ENCODE results near the gene POLR2H.

POLR2H gene

DNA sequence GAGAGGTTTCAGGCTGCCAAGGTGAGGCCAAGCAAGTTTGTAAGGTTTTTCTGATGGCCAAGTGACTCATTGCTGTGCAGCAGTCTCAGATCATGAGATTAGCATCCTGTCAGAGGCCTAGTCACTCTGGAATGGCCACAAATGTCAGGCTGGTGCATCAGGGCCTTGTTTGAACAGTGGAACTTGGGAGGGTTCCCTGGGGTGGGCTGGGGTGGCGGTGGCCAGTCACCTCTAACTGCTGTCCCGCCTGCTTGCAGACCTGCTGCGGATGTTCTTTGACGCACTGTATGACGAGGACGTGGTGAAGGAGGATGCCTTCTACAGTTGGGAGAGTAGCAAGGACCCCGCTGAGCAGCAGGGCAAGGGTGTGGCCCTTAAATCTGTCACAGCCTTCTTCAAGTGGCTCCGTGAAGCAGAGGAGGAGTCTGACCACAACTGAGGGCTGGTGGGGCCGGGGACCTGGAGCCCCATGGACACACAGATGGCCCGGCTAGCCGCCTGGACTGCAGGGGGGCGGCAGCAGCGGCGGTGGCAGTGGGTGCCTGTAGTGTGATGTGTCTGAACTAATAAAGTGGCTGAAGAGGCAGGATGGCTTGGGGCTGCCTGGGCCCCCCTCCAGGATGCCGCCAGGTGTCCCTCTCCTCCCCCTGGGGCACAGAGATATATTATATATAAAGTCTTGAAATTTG lies 26.9 kb upstream of the POLR2H start:
- no peak for DNase-seq (ENCODE audit: extremely low read depth, low read depth)
- no peak overlapping the region for H3K4me3 ChIP-seq (replicated peaks; ENCODE audit: low read depth, low read length)
- TF ChIP-seq, protein P1, sequence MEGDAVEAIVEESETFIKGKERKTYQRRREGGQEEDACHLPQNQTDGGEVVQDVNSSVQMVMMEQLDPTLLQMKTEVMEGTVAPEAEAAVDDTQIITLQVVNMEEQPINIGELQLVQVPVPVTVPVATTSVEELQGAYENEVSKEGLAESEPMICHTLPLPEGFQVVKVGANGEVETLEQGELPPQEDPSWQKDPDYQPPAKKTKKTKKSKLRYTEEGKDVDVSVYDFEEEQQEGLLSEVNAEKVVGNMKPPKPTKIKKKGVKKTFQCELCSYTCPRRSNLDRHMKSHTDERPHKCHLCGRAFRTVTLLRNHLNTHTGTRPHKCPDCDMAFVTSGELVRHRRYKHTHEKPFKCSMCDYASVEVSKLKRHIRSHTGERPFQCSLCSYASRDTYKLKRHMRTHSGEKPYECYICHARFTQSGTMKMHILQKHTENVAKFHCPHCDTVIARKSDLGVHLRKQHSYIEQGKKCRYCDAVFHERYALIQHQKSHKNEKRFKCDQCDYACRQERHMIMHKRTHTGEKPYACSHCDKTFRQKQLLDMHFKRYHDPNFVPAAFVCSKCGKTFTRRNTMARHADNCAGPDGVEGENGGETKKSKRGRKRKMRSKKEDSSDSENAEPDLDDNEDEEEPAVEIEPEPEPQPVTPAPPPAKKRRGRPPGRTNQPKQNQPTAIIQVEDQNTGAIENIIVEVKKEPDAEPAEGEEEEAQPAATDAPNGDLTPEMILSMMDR (IDR thresholded peaks at IDR 0.05; ENCODE audit: low read depth, low read length, missing control alignments) = no peak

DNA sequence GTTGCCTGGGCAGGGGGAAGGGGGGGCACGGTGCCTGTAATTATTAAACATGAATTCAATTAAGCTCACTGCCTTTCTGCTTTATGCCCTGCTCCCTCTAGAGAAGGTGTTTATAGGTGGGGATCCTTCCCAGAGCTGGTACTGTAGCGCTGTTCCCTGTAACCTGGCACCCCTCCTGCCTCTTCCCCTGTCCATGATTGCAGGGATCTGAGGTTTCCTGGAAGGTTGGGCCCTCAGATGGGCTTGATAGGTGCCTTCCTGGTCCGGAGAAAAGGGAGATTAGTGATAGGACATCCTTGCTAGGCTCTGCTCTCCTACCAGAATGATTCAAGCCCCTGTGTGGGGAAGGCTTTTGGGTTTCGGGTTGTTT lies 26.2 kb upstream of the POLR2H start:
- H3K4me3 ChIP-seq (replicated peaks; ENCODE audit: low read depth, low read length) = peak overlapping the region; percentile 56; the same call in 1 of the 2 replicates
- DNase-seq (ENCODE audit: extremely low read depth, low read depth) = no peak
- TF ChIP-seq, protein P1 (IDR thresholded peaks at IDR 0.05; ENCODE audit: low read depth, low read length, missing control alignments) = no peak

DNA sequence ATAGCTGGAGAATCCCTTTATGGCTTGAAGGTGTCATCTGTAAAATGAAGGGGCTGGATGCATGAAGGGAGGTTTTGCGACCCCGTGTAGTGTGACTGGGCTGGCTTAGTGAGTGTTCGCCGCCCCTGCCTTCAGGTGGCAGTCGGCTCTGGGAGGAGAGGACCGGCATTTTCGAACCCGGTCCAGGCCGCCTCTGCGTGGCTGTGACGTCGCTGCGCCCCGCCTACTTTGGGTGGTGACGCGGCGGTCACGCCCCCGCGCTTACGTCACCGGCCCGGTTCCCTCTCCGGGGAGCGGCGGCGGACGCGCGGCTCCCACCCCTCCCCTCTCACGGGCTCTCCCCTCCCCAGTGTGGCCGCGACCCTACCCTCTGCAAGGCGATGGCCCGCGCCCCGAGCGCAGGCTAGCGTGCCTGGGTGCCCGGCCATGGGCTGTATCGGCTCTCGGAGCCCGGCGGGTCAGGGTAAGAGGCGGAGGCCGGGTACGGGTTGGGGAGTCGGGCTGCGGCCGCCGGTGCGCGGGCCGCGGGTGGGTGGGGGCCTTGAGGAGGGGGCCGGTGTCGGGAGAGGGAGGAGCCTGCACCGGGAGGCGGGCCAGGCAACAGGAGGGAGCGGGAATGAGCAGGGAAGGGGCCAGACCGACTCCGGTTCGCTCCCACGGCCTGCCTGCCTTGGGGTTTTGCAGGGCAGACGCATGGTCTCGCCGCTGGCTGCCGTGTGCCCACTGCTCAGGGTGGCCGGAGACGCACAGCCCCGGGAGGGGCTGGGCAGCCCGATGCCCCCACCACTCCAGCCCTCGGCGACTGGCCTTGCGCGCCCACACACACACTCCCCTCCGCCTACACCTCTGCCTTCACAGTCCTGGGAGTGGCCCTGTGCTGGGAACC lies 25.6 kb upstream of the POLR2H start:
- TF ChIP-seq, protein P1 (IDR thresholded peaks at IDR 0.05; ENCODE audit: low read depth, low read length, missing control alignments) = no peak
- peak overlapping the region; percentile 56 for H3K4me3 ChIP-seq (replicated peaks; ENCODE audit: low read depth, low read length)
- no peak for DNase-seq (ENCODE audit: extremely low read depth, low read depth)

DNA sequence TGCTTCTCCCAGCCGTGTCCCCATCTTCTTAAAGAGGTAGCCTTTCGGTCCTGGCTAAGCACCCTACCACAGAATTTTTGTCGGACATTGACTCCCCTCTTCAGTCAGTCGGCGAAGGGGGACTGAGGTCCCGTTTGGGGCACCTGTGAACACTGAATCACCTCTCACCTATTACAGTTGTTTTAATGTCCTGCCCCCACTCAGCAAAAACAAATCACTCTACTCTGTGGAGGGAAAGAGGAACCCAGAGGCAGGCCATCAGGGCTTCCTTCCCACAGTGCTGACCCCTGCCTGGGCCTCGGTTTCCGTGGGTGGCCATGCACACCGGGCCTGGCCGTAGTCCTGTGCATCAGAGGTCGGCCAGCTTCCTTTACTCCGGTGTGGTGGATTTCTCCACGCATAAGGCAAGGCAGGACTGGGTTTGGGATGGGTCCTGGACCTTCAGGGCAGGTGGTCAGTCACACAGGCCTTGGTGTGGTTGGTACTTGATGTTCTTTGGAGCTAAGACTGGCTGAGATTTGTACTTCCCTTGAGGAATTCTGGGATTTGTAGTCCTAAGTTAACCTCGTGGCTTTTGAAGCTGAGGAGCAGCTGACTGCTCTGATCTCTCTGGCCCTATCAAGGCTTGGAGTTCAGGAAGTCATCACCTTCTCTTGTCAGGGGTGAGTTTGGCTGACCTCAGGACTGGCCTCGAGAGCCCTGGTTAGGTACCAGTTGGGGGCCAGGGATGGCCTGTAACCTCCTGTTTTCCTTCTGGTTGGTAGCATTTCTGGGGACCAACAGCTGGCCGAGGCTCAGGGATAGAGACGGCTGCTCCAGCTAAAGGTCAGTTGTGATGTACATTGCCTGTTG lies 24.7 kb upstream of the POLR2H start:
- TF ChIP-seq, protein P1 (IDR thresholded peaks at IDR 0.05; ENCODE audit: low read depth, low read length, missing control alignments) = no peak
- no peak for DNase-seq (ENCODE audit: extremely low read depth, low read depth)

DNA sequence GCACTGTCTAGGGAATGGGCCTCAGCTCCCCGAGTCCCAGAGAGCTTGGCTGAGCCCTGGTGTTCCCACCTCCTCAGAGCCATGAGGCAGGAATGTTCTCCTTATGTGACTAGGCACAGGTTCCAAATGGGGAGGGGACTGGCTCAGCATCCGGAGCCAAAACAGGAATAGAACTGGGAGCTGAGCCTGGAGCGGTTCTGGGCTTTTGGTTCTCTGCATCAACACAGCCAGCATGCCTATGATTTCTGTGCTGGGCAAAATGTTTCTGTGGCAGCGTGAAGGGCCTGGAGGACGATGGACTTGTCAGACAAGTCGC lies 24.2 kb upstream of the POLR2H start, which contains the start of gene FAM131A:
Gene FAM131A, plus strand, starts transcription at position 202 of the 316 bp plus-strand sequence. Its CDS starts 31 bp downstream, at position 233.
- peak within 1 kb of the TSS; percentile 56 for H3K4me3 ChIP-seq (replicated peaks; ENCODE audit: low read depth, low read length)
- no peak for DNase-seq (ENCODE audit: extremely low read depth, low read depth)
- TF ChIP-seq, protein P1 (IDR thresholded peaks at IDR 0.05; ENCODE audit: low read depth, low read length, missing control alignments) = no peak

More for the DNA sequence above, 24.7 kb upstream of the POLR2H start:
- peak overlapping the region; percentile 56 for H3K4me3 ChIP-seq (replicated peaks; ENCODE audit: low read depth, low read length)

DNA sequence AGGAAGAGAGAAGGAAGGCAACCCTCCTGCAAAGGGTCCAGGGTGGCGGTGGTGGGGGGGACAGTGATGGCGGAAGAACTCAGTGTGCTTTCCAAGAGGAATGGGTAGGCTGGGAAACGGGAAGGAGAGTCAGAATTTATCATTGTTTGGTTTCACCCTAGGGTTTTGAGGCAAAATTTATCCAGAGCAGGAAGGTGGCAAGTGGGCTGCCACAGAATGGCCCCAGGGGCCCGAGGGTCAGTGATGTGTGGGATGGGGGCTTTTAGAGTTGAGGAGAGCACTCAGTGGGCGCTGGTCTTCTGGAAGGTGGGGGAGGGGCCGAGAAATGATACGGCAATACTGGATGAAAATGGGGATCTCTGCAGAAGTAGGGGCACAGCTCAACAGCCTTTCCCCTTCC lies 23.5 kb upstream of the POLR2H start:
- TF ChIP-seq, protein P1 (IDR thresholded peaks at IDR 0.05; ENCODE audit: low read depth, low read length, missing control alignments) = no peak
- no peak overlapping the region for H3K4me3 ChIP-seq (replicated peaks; ENCODE audit: low read depth, low read length)
- no peak for DNase-seq (ENCODE audit: extremely low read depth, low read depth)

Measured in HFF-Myc (cell line).